Activated naive CD4-positive, alpha-beta T cell treated with Interleukin-2 at 50 U/mL for 16 hours (primary cell): ENCODE data around the gene IGHMBP2.
"Not testable (repeated sequence)": the region's sequence is repeated elsewhere in the genome, so short reads cannot be mapped to it uniquely, and the experiment has no call there.

ENCODE experiments used
- DNase-seq: peaks from one replicate; pipeline ENCODE4 v3.0.0-alpha.2; 2020

Gene IGHMBP2

GRCh38 chr11:68903288-68904247 is at the start of gene IGHMBP2, which contains the start of gene MRPL21:
Gene IGHMBP2, plus strand, starts transcription at chr11:68903891. Its CDS starts 62 bp downstream, at chr11:68903953.
Gene MRPL21, minus strand, starts transcription at chr11:68903832. Its CDS starts 22 bp downstream, at chr11:68903810.
- peak; percentile 85 for DNase-seq

GRCh38 chr11:68854273-68854958 is 49.3 kb upstream of the IGHMBP2 start:
- DNase-seq, result no peak

- DNase-seq, result peak; percentile 27
These were observed 48.3 kb upstream of the IGHMBP2 start for GRCh38 chr11:68855205-68855981.

- not testable (repeated sequence) for DNase-seq
These were observed 47.2 kb upstream of the IGHMBP2 start for GRCh38 chr11:68856425-68857030.

GRCh38 chr11:68857037-68857586 is 46.6 kb upstream of the IGHMBP2 start:
- no peak for DNase-seq

- DNase-seq, result no peak
These were observed 44.6 kb upstream of the IGHMBP2 start for GRCh38 chr11:68859123-68859522.

- no peak for DNase-seq
These were observed 41.3 kb upstream of the IGHMBP2 start for GRCh38 chr11:68862421-68862820.

GRCh38 chr11:68863553-68864265 is 40.0 kb upstream of the IGHMBP2 start:
- no peak for DNase-seq

- DNase-seq, result no peak
These were observed 38.5 kb upstream of the IGHMBP2 start for GRCh38 chr11:68865241-68865640.

GRCh38 chr11:68867066-68867465 is 36.6 kb upstream of the IGHMBP2 start:
- no peak for DNase-seq

- no peak for DNase-seq
These were observed 35.4 kb upstream of the IGHMBP2 start for GRCh38 chr11:68868221-68868835.

GRCh38 chr11:68870470-68870869 is 33.2 kb upstream of the IGHMBP2 start:
- no peak for DNase-seq

GRCh38 chr11:68872216-68873003 is 31.3 kb upstream of the IGHMBP2 start:
- no peak for DNase-seq

- no peak for DNase-seq
These were observed 25.7 kb upstream of the IGHMBP2 start for GRCh38 chr11:68878022-68878421.

GRCh38 chr11:68880851-68881250 is 22.8 kb upstream of the IGHMBP2 start:
- no peak for DNase-seq

- no peak for DNase-seq
These were observed 22.4 kb upstream of the IGHMBP2 start for GRCh38 chr11:68881320-68881719.

GRCh38 chr11:68882391-68882790 is 21.3 kb upstream of the IGHMBP2 start:
- no peak for DNase-seq

- DNase-seq, result not testable (repeated sequence)
These were observed 18.9 kb upstream of the IGHMBP2 start for GRCh38 chr11:68884827-68885226.

- DNase-seq, result no peak
These were observed 13.7 kb upstream of the IGHMBP2 start for GRCh38 chr11:68889948-68890446.
